H9 (cell line): Measurements from ENCODE around the gene STK32B. TPM values are rescaled to one million over a fixed set of nuclear protein-coding genes. Genes with fewer than 3 reads are reported as not detected.

ENCODE experiments used
- DNase-seq: peaks from one replicate; pipeline ENCODE4 v3.0.0-alpha.2; 2017
- H2AFZ ChIP-seq: one replicate; pipeline ENCODE4 v1.6.1; 2013; ENCODE audit warnings: mild to moderate bottlenecking, low read length, control low read depth, moderate library complexity
- H2AK5ac ChIP-seq: 2 replicates; pipeline ENCODE4 v1.6.1; 2013; ENCODE audit warnings: low read length, control low read depth, mixed read lengths; ENCODE audit not compliant: insufficient read length
- H2BK120ac ChIP-seq: one replicate; pipeline ENCODE4 v1.6.1; 2013; ENCODE audit warnings: low read depth, mild to moderate bottlenecking, low read length, control low read depth, inconsistent platforms; ENCODE audit not compliant: poor library complexity, severe bottlenecking
- H2BK12ac ChIP-seq: 2 replicates; pipeline ENCODE4 v1.6.1; 2013; ENCODE audit warnings: low read length, control low read depth, mixed read lengths, low read depth; ENCODE audit not compliant: insufficient read length
- H2BK15ac ChIP-seq: 2 replicates; pipeline ENCODE4 v1.6.1; 2013; ENCODE audit warnings: low read depth, low read length, control low read depth
- H2BK20ac ChIP-seq: one replicate; pipeline ENCODE4 v1.6.1; 2013; ENCODE audit warnings: low read depth, mild to moderate bottlenecking, low read length, control low read depth, inconsistent platforms; ENCODE audit not compliant: poor library complexity, severe bottlenecking
- H2BK5ac ChIP-seq: 2 replicates; pipeline ENCODE4 v1.6.1; 2013; ENCODE audit warnings: low read length, control low read depth, mixed read lengths; ENCODE audit not compliant: insufficient read length
- H3K14ac ChIP-seq: 2 replicates; pipeline ENCODE4 v1.6.1; 2013; ENCODE audit warnings: low read length, control low read depth; ENCODE audit not compliant: insufficient read depth
- H3K18ac ChIP-seq: 2 replicates; pipeline ENCODE4 v1.6.1; 2013; ENCODE audit warnings: low read depth, mild to moderate bottlenecking, mixed read lengths, low read length, control low read depth; ENCODE audit not compliant: insufficient read length
- H3K23ac ChIP-seq: 2 replicates; pipeline ENCODE4 v1.6.1; 2013; ENCODE audit warnings: low read length, control low read depth, mixed read lengths, low read depth; ENCODE audit not compliant: insufficient read length
- H3K23me2 ChIP-seq: 2 replicates; pipeline ENCODE4 v1.6.1; 2013; ENCODE audit warnings: low read depth, mild to moderate bottlenecking, mixed read lengths, low read length, control low read depth; ENCODE audit not compliant: insufficient read length, poor library complexity, severe bottlenecking
- H3K27ac ChIP-seq: 2 replicates; pipeline ENCODE4 v1.5.1; 2013; ENCODE audit warnings: low read length, control low read depth, mixed read lengths, low read depth; ENCODE audit not compliant: insufficient read length
- H3K27me3 ChIP-seq: 2 replicates; pipeline ENCODE4 v1.6.1; 2013; ENCODE audit warnings: low read length, control low read depth, inconsistent platforms; ENCODE audit not compliant: insufficient read depth
- H3K4ac ChIP-seq: 2 replicates; pipeline ENCODE4 v1.6.1; 2013; ENCODE audit warnings: low read depth, mild to moderate bottlenecking, control low read depth, inconsistent platforms, low read length, moderate library complexity
- H3K4me1 ChIP-seq: 2 replicates; pipeline ENCODE4 v1.6.1; 2013; ENCODE audit warnings: low read length, control low read depth, inconsistent platforms; ENCODE audit not compliant: insufficient read depth
- H3K4me2 ChIP-seq: 2 replicates; pipeline ENCODE4 v1.6.1; 2013; ENCODE audit warnings: low read length, control low read depth, mixed read lengths; ENCODE audit not compliant: insufficient read length, insufficient read depth
- H3K56ac ChIP-seq: 2 replicates; pipeline ENCODE4 v1.6.1; 2013; ENCODE audit warnings: low read depth, mild to moderate bottlenecking, mixed read lengths, low read length, control low read depth; ENCODE audit not compliant: insufficient read length
- H3K79me1 ChIP-seq: 2 replicates; pipeline ENCODE4 v1.6.1; 2013; ENCODE audit warnings: low read depth, mild to moderate bottlenecking, moderate library complexity, low read length, control low read depth, inconsistent platforms; ENCODE audit not compliant: insufficient read depth, poor library complexity, severe bottlenecking
- H3K79me2 ChIP-seq: 2 replicates; pipeline ENCODE4 v1.6.1; 2013; ENCODE audit warnings: low read length, control low read depth, inconsistent platforms; ENCODE audit not compliant: insufficient read depth
- H3K9ac ChIP-seq: 2 replicates; pipeline ENCODE4 v1.6.1; 2013; ENCODE audit warnings: low read length, control low read depth, mixed read lengths; ENCODE audit not compliant: insufficient read length; ENCODE audit errors: extremely low read depth
- H3K9me3 ChIP-seq: one replicate; pipeline ENCODE4 v1.6.1; 2013; ENCODE audit warnings: low read depth, low read length, inconsistent platforms; ENCODE audit not compliant: control insufficient read depth
- H3T11ph ChIP-seq: one replicate; pipeline ENCODE4 v1.6.1; 2013; ENCODE audit warnings: mild to moderate bottlenecking, low read length, control low read depth, inconsistent platforms
- H4K20me1 ChIP-seq: one replicate; pipeline ENCODE4 v1.6.1; 2013; ENCODE audit not compliant: control insufficient read depth, insufficient read length, insufficient read depth
- H4K5ac ChIP-seq: 2 replicates; pipeline ENCODE4 v1.6.1; 2013; ENCODE audit warnings: low read depth, mild to moderate bottlenecking, mixed read lengths, low read length, control low read depth; ENCODE audit not compliant: insufficient read length
- H4K8ac ChIP-seq: replicated peaks from 2 replicates; pipeline ENCODE4 v1.6.1; 2013; ENCODE audit warnings: low read length, control low read depth, mixed read lengths, low read depth; ENCODE audit not compliant: insufficient read length
- H4K91ac ChIP-seq: 2 replicates; pipeline ENCODE4 v1.6.1; 2013; ENCODE audit warnings: low read depth, mild to moderate bottlenecking, moderate library complexity, mixed read lengths, low read length, control low read depth; ENCODE audit not compliant: insufficient read length
- H3K27ac Mint-ChIP-seq, 3 experiments: 2 replicates in 2 of 3; 3 replicates in 1 of 3; pipeline ENCODE4 v1.8.0; 2020 to 2021; ENCODE audit warnings: mixed read lengths in 3 of 3, mild to moderate bottlenecking in 1 of 3, moderate library complexity in 1 of 3
- H3K27me3 Mint-ChIP-seq: 2 replicates; pipeline ENCODE4 v1.8.0; 2021; ENCODE audit warnings: low read depth, mild to moderate bottlenecking, moderate library complexity, mixed read lengths
- H3K36me3 Mint-ChIP-seq, 3 experiments: 2 replicates in 2 of 3; 3 replicates in 1 of 3; pipeline ENCODE4 v1.8.0; 2020 to 2021; ENCODE audit warnings: low read depth in 3 of 3, mixed read lengths in 3 of 3; ENCODE audit not compliant: insufficient read depth in 1 of 3
- H3K4me1 Mint-ChIP-seq, 2 experiments: 2 replicates each; pipeline ENCODE4 v1.8.0; 2020; ENCODE audit warnings: mixed read lengths in 2 of 2
- H3K4me3 Mint-ChIP-seq, 2 experiments: 2 replicates in 1 of 2; 3 replicates in 1 of 2; pipeline ENCODE4 v1.8.0; 2020 to 2021; ENCODE audit warnings: mild to moderate bottlenecking in 2 of 2, mixed read lengths in 2 of 2, moderate library complexity in 1 of 2
- H3K9me3 Mint-ChIP-seq, 2 experiments: 2 replicates in 1 of 2; 3 replicates in 1 of 2; pipeline ENCODE4 v1.8.0; 2020; ENCODE audit warnings: mild to moderate bottlenecking in 2 of 2, mixed read lengths in 2 of 2, moderate library complexity in 1 of 2
- CTCF ChIP-seq: fragments of 200-600 bp; sonication (generic); conservative IDR thresholded peaks from 3 replicates; pipeline ENCODE4 v1.8.0; 2021; ENCODE audit warnings: antibody characterized with exemption, mild to moderate bottlenecking
- total RNA-seq: library from RNA; stranded (reverse); gene quantifications from 2 replicates; pipeline ENCODE4 v1.2.1, GENCODE V29; 2021

Gene STK32B
- total RNA-seq, 1 experiment from 2014 or later: 1.0 TPM

- H3K4me1 ChIP-seq: no peaks in the 10 kb centered on the region
- no peak overlapping the region for H3K23ac ChIP-seq
- H2BK15ac ChIP-seq: no peak overlapping the region
- no peak overlapping the region for H4K8ac ChIP-seq
- no peak overlapping the region for H2AK5ac ChIP-seq
- H2BK120ac ChIP-seq: no peak overlapping the region
- no peak overlapping the region for H2BK12ac ChIP-seq
- no peaks in the 10 kb centered on the region for H3K27me3 ChIP-seq
- Mint-ChIP-seq H3K9me3 (peaks cover 35 to 51% of the 10 kb centered on the region in 2 experiments), H3K27ac (no peak overlapping the region), H3K27me3 (no peaks in the 10 kb centered on the region), H3K4me1 (no peaks in the 10 kb centered on the region; a peak in 1 of 4 replicates), H3K36me3 (peaks cover 3 to 24% (median 23%) of the 10 kb centered on the region in 3 experiments), H3K4me3 (no peak overlapping the region)
- no peak overlapping the region for H3K4me2 ChIP-seq
- H3T11ph ChIP-seq: no peak overlapping the region
- no peak overlapping the region for H3K4ac ChIP-seq
- H2AFZ ChIP-seq: no peak overlapping the region
- H3K18ac ChIP-seq: no peak overlapping the region
- H2BK20ac ChIP-seq: no peak overlapping the region
- H3K9me3 ChIP-seq: no peaks in the 10 kb centered on the region
- no peaks in the 10 kb centered on the region for H3K79me1 ChIP-seq
- H3K23me2 ChIP-seq: no peaks in the 10 kb centered on the region
- no peak overlapping the region for H3K27ac ChIP-seq
- H3K14ac ChIP-seq: no peak overlapping the region
- H3K56ac ChIP-seq: no peak overlapping the region
- no peak overlapping the region for H2BK5ac ChIP-seq
- H4K5ac ChIP-seq: no peak overlapping the region
- DNase-seq: no peak
- no peak overlapping the region for H3K9ac ChIP-seq
- H4K91ac ChIP-seq: no peak overlapping the region
- H3K79me2 ChIP-seq: no peaks in the 10 kb centered on the region
- no peaks in the 10 kb centered on the region for H4K20me1 ChIP-seq
- TF ChIP-seq CTCF: no peak
Measured at GRCh38 chr4:5515646-5516045, 464.4 kb downstream of the STK32B start.
